Type B pancreatic cell (in vitro differentiated cells): Measurements from ENCODE around the gene FNIP1. TPM values are rescaled to one million over a fixed set of nuclear protein-coding genes. Genes with fewer than 3 reads are reported as not detected.

Source experiments
- DNase-seq: peaks from one replicate; pipeline ENCODE4 v3.0.0; 2021; ENCODE audit warnings: mixed read lengths; ENCODE audit not compliant: unreplicated experiment; ENCODE audit errors: extremely low spot score
- H3K27ac Mint-ChIP-seq: 2 replicates; pipeline ENCODE4 v1.8.0; 2021; ENCODE audit warnings: mild to moderate bottlenecking, mixed read lengths
- H3K27me3 Mint-ChIP-seq: 2 replicates; pipeline ENCODE4 v1.8.0; 2021; ENCODE audit warnings: mixed read lengths
- H3K36me3 Mint-ChIP-seq: 2 replicates; pipeline ENCODE4 v1.8.0; 2021; ENCODE audit warnings: mixed read lengths
- H3K4me1 Mint-ChIP-seq: one replicate; pipeline ENCODE4 v1.8.0; 2021; ENCODE audit warnings: mixed read lengths; ENCODE audit not compliant: unreplicated experiment
- H3K4me3 Mint-ChIP-seq: 2 replicates; pipeline ENCODE4 v1.8.0; 2021; ENCODE audit warnings: mild to moderate bottlenecking, mixed read lengths
- H3K9me3 Mint-ChIP-seq: 2 replicates; pipeline ENCODE4 v1.8.0; 2021; ENCODE audit warnings: mixed read lengths
- CTCF ChIP-seq: fragments of 200-600 bp; sonication (generic); conservative IDR thresholded peaks from 2 replicates; pipeline ENCODE4 v1.5.0; 2021; ENCODE audit warnings: antibody characterized with exemption, mild to moderate bottlenecking
- total RNA-seq: library from RNA; stranded (reverse); gene quantifications from 2 replicates; pipeline ENCODE4 v1.2.1, GENCODE V29; 2021; ENCODE audit warnings: low replicate concordance

FNIP1 gene
- total RNA-seq, 1 donor from 2014 or later = 32.4 TPM

- no peaks in the 10 kb centered on the region for H3K27me3 Mint-ChIP-seq
- H3K9me3 Mint-ChIP-seq = no peaks in the 10 kb centered on the region
- H3K27ac Mint-ChIP-seq = peak overlapping the region; percentile 97
- DNase-seq = no peak
- no peak for TF ChIP-seq CTCF
- peaks cover 13% of the 10 kb centered on the region for H3K4me1 Mint-ChIP-seq
- no peaks in the 10 kb centered on the region for H3K36me3 Mint-ChIP-seq
- H3K4me3 Mint-ChIP-seq = peak overlapping the region; percentile 96
These were observed 162.6 kb downstream of the FNIP1 start for GRCh38 chr5:131634238-131634637.

- H3K27ac Mint-ChIP-seq = peak overlapping the region; percentile 97
- peaks cover 13% of the 10 kb centered on the region for H3K4me1 Mint-ChIP-seq
- H3K4me3 Mint-ChIP-seq = peak overlapping the region; percentile 96
- no peaks in the 10 kb centered on the region for H3K9me3 Mint-ChIP-seq
- DNase-seq = no peak
- H3K27me3 Mint-ChIP-seq = no peaks in the 10 kb centered on the region
- no peak for TF ChIP-seq CTCF
- H3K36me3 Mint-ChIP-seq = no peaks in the 10 kb centered on the region
These were observed 163.0 kb downstream of the FNIP1 start for GRCh38 chr5:131633830-131634229.

GRCh38 chr5:131630963-131631350 lies 165.9 kb downstream of the FNIP1 start:
- Mint-ChIP-seq H3K36me3 (peaks cover 5% of the 10 kb centered on the region), H3K27ac (no peak overlapping the region), H3K4me1 (peaks cover 12% of the 10 kb centered on the region), H3K9me3 (no peaks in the 10 kb centered on the region), H3K27me3 (no peaks in the 10 kb centered on the region), H3K4me3 (no peak overlapping the region)
- TF ChIP-seq CTCF = no peak
- no peak for DNase-seq

- H3K27ac Mint-ChIP-seq = no peak overlapping the region
- no peaks in the 10 kb centered on the region for H3K27me3 Mint-ChIP-seq
- H3K36me3 Mint-ChIP-seq = peaks cover 7% of the 10 kb centered on the region
- H3K4me3 Mint-ChIP-seq = no peak overlapping the region
- H3K9me3 Mint-ChIP-seq = no peaks in the 10 kb centered on the region
- DNase-seq = no peak
- no peak for TF ChIP-seq CTCF
- H3K4me1 Mint-ChIP-seq = peaks cover 12% of the 10 kb centered on the region
These were observed 166.4 kb downstream of the FNIP1 start for GRCh38 chr5:131630208-131630962.

GRCh38 chr5:131628990-131629389 lies 167.8 kb downstream of the FNIP1 start:
- H3K36me3 Mint-ChIP-seq = peaks cover 12% of the 10 kb centered on the region
- DNase-seq = no peak
- H3K27ac Mint-ChIP-seq = peak overlapping the region; percentile 35
- no peak for TF ChIP-seq CTCF
- no peaks in the 10 kb centered on the region for H3K9me3 Mint-ChIP-seq
- H3K4me3 Mint-ChIP-seq = no peak overlapping the region
- no peaks in the 10 kb centered on the region for H3K27me3 Mint-ChIP-seq
- H3K4me1 Mint-ChIP-seq = peaks cover 5% of the 10 kb centered on the region
